Activated T-cell treated with anti-CD3 and anti-CD28 coated beads, Interleukin-2, amount 50 U/mL, for 48 hours (primary cell): ENCODE measurements around the gene SPTAN1.
"Not testable (repeated sequence)": the region's sequence is repeated elsewhere in the genome, so short reads cannot be mapped to it uniquely, and the experiment has no call there.

Experiments used
- DNase-seq, 2 experiments: peaks; one replicate each; pipeline ENCODE4 v3.0.0-alpha.2; 2020

Gene SPTAN1

GRCh38 chr9:128634111-128634510 is 81.7 kb downstream of the SPTAN1 start:
- DNase-seq, result no peak

GRCh38 chr9:128634651-128635262 is 82.4 kb downstream of the SPTAN1 start:
- DNase-seq, result no peak

GRCh38 chr9:128635266-128636023 is 83.1 kb downstream of the SPTAN1 start:
- no peak for DNase-seq

GRCh38 chr9:128636024-128636390 is 83.6 kb downstream of the SPTAN1 start:
- no peak for DNase-seq

GRCh38 chr9:128636556-128637530 is 84.5 kb downstream of the SPTAN1 start:
- DNase-seq, result no peak

- no peak for DNase-seq
Measured at GRCh38 chr9:128637656-128638055, 85.3 kb downstream of the SPTAN1 start.

- no peak for DNase-seq
Measured at GRCh38 chr9:128638580-128638979, 86.2 kb downstream of the SPTAN1 start.

- DNase-seq, result no peak
Measured at GRCh38 chr9:128640603-128641002, 88.2 kb downstream of the SPTAN1 start.

- DNase-seq, result no peak
Measured at GRCh38 chr9:128642675-128643245, 90.4 kb downstream of the SPTAN1 start.

- DNase-seq, result no peak
Measured at GRCh38 chr9:128643519-128644300, 91.3 kb downstream of the SPTAN1 start.

- peak; percentile 80 to 85 for DNase-seq
Measured at GRCh38 chr9:128648206-128648605, 95.8 kb downstream of the SPTAN1 start.

GRCh38 chr9:128651798-128652197 is 99.4 kb downstream of the SPTAN1 start:
- DNase-seq, result no peak

GRCh38 chr9:128653908-128654307 is 101.5 kb downstream of the SPTAN1 start:
- no peak for DNase-seq

- DNase-seq, result no peak
Measured at GRCh38 chr9:128654481-128654880, 102.1 kb downstream of the SPTAN1 start.

GRCh38 chr9:128656416-128657343 is 104.3 kb downstream of the SPTAN1 start, which contains the start of gene DYNC2I2:
DYNC2I2 (minus strand) TSS chr9:128656847; CDS start chr9:128656726, 121 bp downstream.
- DNase-seq, result peak; percentile 96 to 98

- no peak for DNase-seq
Measured at GRCh38 chr9:128657344-128657704, 104.9 kb downstream of the SPTAN1 start.

- no peak for DNase-seq
Measured at GRCh38 chr9:128657796-128658195, 105.4 kb downstream of the SPTAN1 start.

GRCh38 chr9:128666481-128666941 is 114.1 kb downstream of the SPTAN1 start:
- DNase-seq, result not testable (repeated sequence)

GRCh38 chr9:128669786-128670185 is 117.4 kb downstream of the SPTAN1 start:
- DNase-seq, result no peak

- DNase-seq, result no peak
Measured at GRCh38 chr9:128675382-128675781, 123.0 kb downstream of the SPTAN1 start.

GRCh38 chr9:128677794-128678193 is 125.4 kb downstream of the SPTAN1 start:
- DNase-seq, result no peak
